Astrocyte of the cerebellum (primary cell): ENCODE measurements around the gene COQ3.

ENCODE experiments used
- DNase-seq: peaks from one replicate; pipeline ENCODE4 v3.0.0-alpha.2; 2011; ENCODE audit warnings: low read depth
- H3K4me3 ChIP-seq: 2 replicates; pipeline ENCODE4 v1.5.1; 2011; ENCODE audit warnings: mild to moderate bottlenecking, low read depth, low read length, moderate library complexity
- in situ Hi-C: cut with HindIII; loops from 2 replicates; pipeline ENCODE4 v1.10.0; 2017; ENCODE audit warnings: low sequenced_read_pairs
- TF ChIP-seq, protein P1 (sequence below): IDR thresholded peaks from 2 replicates; pipeline ENCODE4 v1.5.1; 2012; ENCODE audit warnings: low read length, low read depth, moderate library complexity, mild to moderate bottlenecking; ENCODE audit errors: missing control alignments

Gene COQ3

DNA sequence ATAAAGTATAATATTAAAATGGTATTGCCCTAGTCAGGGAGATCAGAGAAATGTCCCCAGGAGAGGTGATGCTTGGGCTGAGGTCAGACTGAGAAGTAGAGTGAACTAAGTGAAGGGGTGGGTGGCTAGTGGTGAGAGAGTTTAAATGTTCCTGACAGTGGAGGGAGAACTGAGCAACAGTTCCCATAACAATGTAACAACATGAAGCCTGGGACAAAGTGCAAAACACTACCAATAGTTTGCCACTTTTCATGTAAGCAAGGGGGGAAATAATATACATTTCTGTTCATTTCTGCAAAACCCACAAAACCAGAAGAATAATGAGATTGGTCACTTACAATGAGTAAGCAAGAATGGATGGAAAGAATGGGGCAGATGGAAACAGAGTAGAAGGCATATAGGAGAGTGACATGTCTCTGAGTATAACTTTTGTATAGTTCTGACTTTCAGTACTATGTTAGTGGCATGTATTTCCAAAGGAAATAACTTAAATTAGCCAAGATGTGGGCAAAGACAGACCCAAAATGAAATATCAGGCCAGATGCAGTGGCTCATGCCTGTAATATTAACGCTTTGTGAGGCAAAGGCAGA, 31.2 kb downstream of the COQ3 start:
- in situ Hi-C loops = no loop called here
- no peak for DNase-seq
- TF ChIP-seq, protein P1, sequence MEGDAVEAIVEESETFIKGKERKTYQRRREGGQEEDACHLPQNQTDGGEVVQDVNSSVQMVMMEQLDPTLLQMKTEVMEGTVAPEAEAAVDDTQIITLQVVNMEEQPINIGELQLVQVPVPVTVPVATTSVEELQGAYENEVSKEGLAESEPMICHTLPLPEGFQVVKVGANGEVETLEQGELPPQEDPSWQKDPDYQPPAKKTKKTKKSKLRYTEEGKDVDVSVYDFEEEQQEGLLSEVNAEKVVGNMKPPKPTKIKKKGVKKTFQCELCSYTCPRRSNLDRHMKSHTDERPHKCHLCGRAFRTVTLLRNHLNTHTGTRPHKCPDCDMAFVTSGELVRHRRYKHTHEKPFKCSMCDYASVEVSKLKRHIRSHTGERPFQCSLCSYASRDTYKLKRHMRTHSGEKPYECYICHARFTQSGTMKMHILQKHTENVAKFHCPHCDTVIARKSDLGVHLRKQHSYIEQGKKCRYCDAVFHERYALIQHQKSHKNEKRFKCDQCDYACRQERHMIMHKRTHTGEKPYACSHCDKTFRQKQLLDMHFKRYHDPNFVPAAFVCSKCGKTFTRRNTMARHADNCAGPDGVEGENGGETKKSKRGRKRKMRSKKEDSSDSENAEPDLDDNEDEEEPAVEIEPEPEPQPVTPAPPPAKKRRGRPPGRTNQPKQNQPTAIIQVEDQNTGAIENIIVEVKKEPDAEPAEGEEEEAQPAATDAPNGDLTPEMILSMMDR = no peak
- H3K4me3 ChIP-seq = no peak overlapping the region

DNA sequence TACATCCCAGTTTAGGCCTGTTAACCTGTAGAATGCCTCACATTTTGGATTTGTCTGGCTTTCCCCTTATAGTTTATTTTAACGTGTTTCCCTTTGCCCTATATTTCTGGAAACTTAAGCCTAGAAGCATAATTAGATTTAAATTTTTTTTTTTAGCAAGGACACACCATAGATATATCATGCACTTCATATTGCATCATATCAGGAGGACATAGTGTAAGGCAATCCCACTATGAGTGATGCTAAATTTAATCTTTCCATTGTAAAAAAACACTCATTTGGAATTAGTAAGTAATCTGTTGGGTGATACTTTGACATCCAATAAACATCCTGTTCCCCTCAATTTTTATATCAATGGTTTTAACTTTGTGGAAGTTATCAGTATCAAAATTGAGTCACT, 34.2 kb downstream of the COQ3 start:
- DNase-seq = no peak
- no peak overlapping the region for H3K4me3 ChIP-seq
- in situ Hi-C loops = no loop called here
- TF ChIP-seq, protein P1 = no peak

DNA sequence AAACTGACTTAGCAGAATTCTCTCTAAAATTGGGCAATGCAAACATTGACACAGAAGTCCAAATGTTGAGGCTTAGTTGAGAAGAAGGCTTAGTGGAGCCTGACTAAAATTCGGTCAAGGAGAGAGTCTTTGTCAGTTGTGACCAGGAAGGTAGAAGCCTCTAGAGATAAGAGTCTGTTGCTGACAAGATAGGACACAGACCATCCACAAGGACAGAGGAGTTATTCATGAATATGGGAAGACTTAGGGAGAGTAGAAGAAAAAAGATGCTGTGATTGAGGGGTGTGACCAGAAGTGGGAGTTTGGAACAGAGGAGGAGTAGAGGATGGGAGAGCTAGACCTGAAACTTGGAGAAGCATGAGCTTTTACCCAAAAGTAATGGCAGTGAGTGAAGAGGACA, 37.4 kb downstream of the COQ3 start:
- no peak for DNase-seq
- H3K4me3 ChIP-seq = no peak overlapping the region
- in situ Hi-C loops = no loop called here
- TF ChIP-seq, protein P1 = no peak

DNA sequence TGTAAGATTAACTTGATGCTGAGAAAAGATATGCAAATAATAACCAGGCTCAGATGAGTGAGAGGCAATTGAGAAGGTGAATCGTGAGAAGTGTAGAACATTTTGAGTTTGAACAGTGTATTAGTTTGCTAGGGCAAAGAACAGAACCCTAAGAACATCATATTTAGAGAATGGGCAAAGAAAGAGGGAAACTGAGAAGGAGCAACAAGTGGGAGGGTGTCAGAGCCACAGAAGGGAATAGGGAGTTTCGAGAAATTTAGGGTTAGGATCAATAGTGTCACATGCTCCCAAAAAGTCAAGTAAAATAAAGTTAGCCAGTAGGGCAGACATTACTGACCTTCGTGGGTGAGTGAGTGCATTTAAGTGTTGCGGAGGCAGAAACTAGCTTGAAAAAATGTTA, 39.0 kb downstream of the COQ3 start:
- no peak for DNase-seq
- no peak overlapping the region for H3K4me3 ChIP-seq
- in situ Hi-C loops = no loop called here
- TF ChIP-seq, protein P1 = no peak

DNA sequence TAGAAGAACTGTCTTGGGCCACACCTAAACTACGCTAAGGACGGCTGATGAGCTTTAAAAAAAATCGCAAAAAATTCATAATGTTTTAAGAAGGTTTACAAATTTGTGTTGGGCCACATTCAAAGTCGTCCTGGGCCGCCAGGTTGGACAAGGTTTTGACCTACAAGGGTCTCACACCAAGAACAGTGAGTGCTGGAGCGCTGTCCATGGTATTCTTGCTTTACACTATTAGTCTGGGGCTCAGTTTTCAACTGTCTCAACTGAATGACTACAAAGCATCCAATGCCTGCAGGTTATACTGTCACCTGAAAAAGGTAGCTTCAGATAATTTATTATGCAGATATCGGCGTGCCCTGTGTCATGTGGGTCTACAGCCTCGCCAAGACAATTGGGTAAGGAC, 40.9 kb downstream of the COQ3 start:
- no peak overlapping the region for H3K4me3 ChIP-seq
- TF ChIP-seq, protein P1 = no peak
- DNase-seq = no peak
- in situ Hi-C loops = no loop called here

DNA sequence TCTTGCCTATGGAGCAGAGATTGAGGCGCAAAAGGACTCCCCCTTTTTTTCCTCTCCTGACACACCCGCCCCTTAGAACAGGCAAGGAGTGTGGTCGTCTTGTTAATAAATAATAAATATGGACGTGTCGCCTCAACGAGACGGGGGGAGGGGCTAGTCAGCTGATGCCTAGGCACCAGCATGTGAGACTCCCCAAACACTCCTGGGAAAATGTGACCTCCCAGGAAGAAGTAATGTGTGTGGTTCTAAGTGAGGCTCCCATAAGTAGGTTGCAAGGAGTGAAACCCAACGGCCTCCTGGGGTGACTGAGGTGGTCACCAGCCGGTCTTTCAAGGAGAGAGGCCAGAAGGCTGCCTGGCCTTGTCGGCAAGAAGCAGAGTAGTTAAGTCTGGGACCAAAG, 43.4 kb downstream of the COQ3 start:
- in situ Hi-C loops = no loop called here

More for the DNA sequence above, 43.4 kb downstream of the COQ3 start:
- TF ChIP-seq, protein P1 = no peak
- no peak for DNase-seq
- no peak overlapping the region for H3K4me3 ChIP-seq
